ENCODE data around the gene FRMD8.

Gene FRMD8

GRCh38 chr11:65376138-65376713 is 10.2 kb upstream of the FRMD8 start:
- no peak for DNase-seq

- no peak for DNase-seq
Observed at GRCh38 chr11:65377036-65377435, 9.4 kb upstream of the FRMD8 start.

- DNase-seq, result no peak
Observed at GRCh38 chr11:65377777-65378176, 8.7 kb upstream of the FRMD8 start.

DNA sequence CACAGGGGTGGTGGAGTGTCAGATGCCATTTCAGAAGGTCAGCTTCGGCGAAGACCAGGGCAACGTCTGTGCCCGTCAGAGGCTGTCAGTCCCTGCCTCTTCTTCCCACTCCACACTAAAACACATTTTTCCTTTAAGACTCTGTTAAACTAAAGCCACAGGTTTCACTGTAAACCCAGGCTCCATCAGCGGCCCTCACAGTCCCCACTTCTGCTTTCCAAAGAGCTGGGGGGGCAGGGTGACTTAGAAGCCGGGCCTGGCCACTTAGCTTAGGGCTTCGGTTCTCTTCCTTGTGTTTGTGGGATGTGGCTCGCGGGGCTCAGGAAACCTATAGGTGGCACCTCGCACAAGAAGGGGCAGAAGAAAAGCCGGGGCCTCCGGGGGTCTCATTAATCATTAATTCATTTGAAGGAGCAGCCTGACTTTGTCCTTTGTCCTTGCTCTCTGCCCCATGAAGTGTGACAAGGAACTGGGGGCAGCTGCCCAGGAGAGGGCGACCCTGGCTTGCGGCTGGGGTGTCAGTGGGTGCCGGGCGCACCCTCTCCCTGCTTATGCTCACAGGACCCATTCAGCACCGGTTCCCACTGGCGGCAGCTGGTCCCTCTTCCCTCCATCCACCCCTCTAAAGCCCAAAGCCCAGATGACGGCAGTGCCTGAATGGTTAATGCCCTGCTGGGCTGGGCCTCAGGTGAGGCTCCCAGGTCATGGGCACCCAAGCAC is 8.1 kb upstream of the FRMD8 start:
- no peak for DNase-seq

DNA sequence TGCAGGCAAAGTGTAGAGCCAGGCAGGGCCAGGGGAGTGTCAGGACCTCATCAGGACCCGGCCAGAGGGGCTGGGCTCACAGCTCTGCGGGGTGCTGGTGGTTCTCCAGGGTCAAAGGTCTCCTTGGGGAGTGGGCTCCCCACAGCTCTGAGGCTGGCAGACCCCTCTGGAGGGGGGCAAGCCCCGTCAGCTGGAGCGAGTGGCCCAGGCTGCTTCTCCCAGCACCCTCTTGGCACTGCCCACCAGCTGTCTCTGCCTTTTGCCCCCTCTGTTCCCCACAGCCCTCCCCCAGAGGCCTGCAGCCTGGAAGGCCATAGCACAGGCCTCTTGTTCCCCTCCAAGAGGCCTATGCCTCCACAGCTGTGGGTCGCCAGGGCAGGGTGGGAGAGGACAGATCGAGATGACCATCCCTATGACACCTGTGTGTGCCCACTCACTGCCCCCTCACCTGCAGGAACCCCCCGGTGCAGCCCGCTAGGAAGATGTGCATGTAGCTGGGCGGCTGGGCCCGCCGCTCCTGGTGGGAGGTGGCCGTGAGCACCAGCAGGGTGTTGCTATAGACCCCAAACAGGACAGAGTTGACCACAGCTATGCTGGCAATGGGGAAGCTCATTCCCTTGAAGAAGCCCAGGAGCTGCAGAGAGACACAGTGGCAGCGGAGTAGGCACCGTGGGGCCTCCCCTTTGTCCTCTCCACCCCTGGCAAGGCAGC is 7.4 kb upstream of the FRMD8 start:
- DNase-seq, result no peak

- DNase-seq, result no peak
Observed at GRCh38 chr11:65379698-65380459, 6.6 kb upstream of the FRMD8 start.

DNA sequence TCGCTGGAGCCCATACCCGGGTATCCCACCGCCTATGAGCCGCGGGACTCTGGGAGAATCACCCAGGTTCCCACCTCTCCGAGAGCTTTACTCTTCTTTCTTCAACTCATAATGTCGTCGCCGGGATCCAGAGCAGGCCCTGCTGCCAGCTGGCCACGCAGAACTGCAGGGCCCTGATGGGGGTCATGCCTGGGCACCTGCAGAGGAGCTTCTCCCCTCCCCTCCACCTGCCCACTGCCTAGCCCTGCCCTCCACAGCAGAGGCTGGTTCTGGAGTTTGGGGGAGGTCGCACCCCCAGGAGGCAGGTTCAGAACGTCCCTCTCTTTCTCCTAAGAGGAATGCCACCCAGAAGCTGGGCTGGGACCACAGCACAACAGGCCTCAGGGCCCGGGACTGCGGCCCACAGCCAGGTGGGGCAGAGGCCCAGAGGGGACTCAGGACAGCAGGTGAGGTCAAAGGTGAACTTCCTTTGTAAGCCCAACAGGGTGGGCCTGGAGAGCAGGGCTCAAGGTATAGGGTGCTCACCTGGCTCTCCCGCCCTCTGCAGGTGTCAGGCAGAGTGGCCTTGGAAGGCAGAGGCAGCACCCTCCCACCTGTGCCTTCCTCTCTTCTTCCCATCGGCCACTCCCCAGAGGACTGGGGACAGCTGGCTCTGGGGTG is 5.8 kb upstream of the FRMD8 start:
- DNase-seq, result no peak

DNA sequence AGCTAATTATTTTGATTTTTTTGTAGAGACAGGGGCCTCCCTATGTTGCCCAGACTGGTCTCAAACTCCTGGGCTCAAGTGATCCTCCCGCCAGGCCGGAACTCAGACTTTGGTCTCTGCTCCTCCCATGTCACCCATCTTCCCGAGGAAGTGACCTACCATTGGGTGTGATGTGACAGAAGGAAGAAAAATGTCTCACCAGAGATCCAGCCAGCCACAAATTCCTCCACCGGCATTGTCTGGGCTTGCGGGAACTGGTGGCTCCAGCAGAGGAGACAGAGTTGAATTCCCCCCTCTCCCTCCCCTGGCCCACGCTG is 4.8 kb upstream of the FRMD8 start:
- DNase-seq, result peak; percentile 51

GRCh38 chr11:65382033-65382803 is 4.2 kb upstream of the FRMD8 start, which contains the start of gene SLC25A45:
Gene SLC25A45, minus strand, starts transcription at chr11:65382646. Its CDS starts 695 bp downstream, at chr11:65381951.
- peak; percentile 99 for DNase-seq

GRCh38 chr11:65382804-65383368 is 3.6 kb upstream of the FRMD8 start:
- DNase-seq, result no peak

- no peak for DNase-seq
Observed at GRCh38 chr11:65383778-65384177, 2.7 kb upstream of the FRMD8 start.

GRCh38 chr11:65384301-65384889 is 2.0 kb upstream of the FRMD8 start:
- DNase-seq, result peak; percentile 38

- no peak for DNase-seq
Observed at GRCh38 chr11:65388731-65389130, 2.3 kb downstream of the FRMD8 start.

DNA sequence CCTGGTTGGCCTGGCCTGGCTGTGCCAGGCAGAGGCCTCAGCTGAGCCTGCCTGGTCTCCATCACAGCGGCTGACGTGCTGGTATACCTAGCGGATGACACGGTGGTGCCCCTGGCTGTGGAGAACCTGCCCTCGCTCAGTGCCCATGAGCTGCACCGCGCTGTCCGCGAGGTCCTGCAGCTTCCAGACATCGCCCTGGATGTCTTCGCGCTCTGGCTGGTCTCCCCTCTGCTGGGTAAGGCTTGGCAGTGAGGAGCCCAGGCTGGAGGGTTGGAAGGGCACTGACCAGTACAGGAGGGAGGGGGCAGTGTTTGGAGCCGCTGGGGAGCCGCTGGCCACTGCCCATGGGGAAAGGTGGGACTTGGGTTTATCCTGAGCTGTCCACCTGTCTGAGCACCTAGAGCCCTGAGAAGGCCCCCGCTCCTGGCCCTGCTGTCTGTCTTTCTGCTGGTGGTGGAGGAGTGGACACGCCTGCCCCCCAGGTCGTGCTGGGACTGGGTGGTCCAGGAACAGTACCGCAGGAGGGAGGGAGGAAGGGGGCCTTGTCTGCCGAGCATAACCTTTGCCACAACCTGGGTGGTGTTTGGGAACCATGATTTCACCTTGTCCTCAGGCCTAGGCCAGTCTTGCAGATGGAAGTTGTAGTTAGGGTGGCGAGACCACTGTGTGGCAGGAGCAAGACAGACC is 3.0 kb downstream of the FRMD8 start:
- DNase-seq, result no peak

DNA sequence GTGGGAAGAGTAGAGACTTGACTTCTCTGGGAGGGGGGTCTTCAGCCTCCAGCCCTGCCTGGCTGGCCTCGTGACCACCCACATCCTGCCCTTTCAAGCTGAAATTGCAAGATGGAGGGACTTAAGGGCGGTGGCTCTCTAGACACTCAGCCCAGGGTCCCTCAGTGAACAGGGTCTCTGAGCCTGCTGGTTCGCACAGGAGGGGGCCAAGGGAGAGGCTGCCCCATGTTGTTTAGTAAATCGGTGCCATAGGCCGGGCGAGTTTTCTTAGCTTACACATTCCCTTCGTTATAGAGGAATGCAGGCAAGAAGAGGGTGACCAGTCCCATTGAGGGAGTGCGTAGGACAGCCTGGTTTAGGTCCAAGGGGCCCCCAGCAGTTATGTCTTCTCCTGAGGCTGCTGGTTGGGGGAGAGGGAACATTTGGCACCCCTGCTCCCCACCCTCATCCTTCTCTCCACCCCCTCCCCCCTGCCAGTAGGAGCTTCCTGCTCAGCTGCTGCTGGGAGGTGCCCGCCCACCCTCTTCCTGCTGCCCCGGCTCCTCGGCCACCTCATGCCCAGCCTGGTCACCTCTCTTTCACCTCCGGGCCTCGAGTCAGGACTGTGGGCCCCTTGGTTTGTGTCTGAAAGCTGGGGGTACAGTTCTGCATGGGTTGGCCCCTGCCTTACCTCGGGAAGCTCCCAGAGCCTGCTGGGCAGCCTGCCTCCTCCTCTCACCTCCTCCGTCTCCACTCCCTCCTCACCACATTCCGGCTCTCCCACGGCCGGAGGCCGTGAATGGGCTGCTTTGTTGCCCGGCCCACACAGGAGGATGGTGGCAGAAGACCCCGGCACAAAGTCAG is 3.9 kb downstream of the FRMD8 start:
- no peak for DNase-seq

DNA sequence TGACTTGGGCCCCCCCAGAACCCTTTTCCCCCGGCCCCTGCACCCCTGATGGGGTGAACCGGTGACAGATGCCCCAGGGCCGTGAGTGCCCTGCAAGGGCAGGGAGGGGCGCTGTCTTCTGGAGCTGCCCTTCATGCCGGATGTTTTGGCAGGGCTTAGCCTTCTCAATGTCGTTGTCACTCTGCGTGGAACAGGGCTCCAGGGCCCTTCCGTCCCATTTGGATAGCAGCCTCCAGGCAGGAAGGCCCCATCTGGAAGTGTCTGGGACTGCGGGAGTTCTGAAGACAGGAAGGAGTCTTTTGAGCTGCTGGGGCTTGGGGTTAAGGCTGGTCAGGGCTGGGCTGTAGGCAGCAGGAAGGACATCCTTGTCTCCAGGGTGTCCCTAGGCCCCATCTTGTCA is 4.6 kb downstream of the FRMD8 start:
- DNase-seq, result no peak

- DNase-seq, result no peak
Observed at GRCh38 chr11:65392186-65392829, 5.9 kb downstream of the FRMD8 start.

GRCh38 chr11:65392899-65393298 is 6.5 kb downstream of the FRMD8 start:
- no peak for DNase-seq

- DNase-seq, result no peak
Observed at GRCh38 chr11:65393513-65394079, 7.2 kb downstream of the FRMD8 start.

Measured in CD4-positive, alpha-beta T cell treated with Interleukin-4 for 4 hours (primary cell).